GM12878 (cell line): ENCODE data around the gene PCDHB13. TPM values are rescaled to one million over a fixed set of nuclear protein-coding genes. Genes with fewer than 3 reads are reported as not detected.
A peak's percentile ranks its signal among the peaks of the same experiment; 100 is the strongest.

Source experiments
- ATAC-seq: fragments of 200-7000 bp; cut with Tn5 transposase; 3 replicates; pipeline ENCODE4 v1.9.1; 2020; ENCODE audit warnings: mild to moderate bottlenecking, moderate library complexity
- BruUV-seq: library from RNA; stranded (reverse); fragments of 400-500 nt; replicated peaks from 2 replicates; lab custom pipeline; 2021; lab: Mats Ljungman, UMichigan
- CTCF ChIA-PET: fragments of 300-600 bp; sonication (Branson Sonifier 250); formaldehyde crosslinking; extraction: SDS; loops from one replicate; lab custom pipeline; 2021; ENCODE audit warnings: inconsistent platforms; lab: Yijun Ruan, JAX
- POLR2A ChIA-PET: fragments of 350-600 bp; formaldehyde crosslinking; extraction: SDS; loops from one replicate; lab custom pipeline; 2021; ENCODE audit warnings: inconsistent platforms; lab: Charles Lee
- RAD21 ChIA-PET: fragments of 300-600 bp; sonication (Branson Sonifier 250); formaldehyde crosslinking; loops from one replicate; lab custom pipeline; 2023; ENCODE audit warnings: antibody characterized with exemption; ENCODE audit not compliant: unreplicated experiment; lab: Charles Lee
- SMC1A ChIA-PET: fragments of 300-600 bp; sonication (Branson Sonifier 250); formaldehyde crosslinking; loops from one replicate; lab custom pipeline; 2023; ENCODE audit not compliant: unreplicated experiment, uncharacterized antibody; lab: Charles Lee
- DNase-seq: peaks from one replicate; pipeline ENCODE4 v3.0.0-alpha.2; 2011; ENCODE audit warnings: low read depth, low spot score
- FAIRE-seq: peaks from 3 replicates; lab custom pipeline; 2011; peaks lifted over from hg19 to GRCh38; lab: Jason Lieb, UNC
- H2AFZ ChIP-seq: 2 replicates; pipeline ENCODE4 v1.6.0; 2011; ENCODE audit warnings: low read depth, low read length, control low read depth; ENCODE audit not compliant: control insufficient read depth
- H3K27ac ChIP-seq: 2 replicates; pipeline ENCODE4 v1.5.1; 2011; ENCODE audit warnings: control low read depth; ENCODE audit not compliant: control insufficient read depth, insufficient read depth
- H3K27me3 ChIP-seq, 2 experiments: replicated peaks in 1 of 2; 2 replicates each; pipeline versions ENCODE4 v1.6.0 to v1.6.1; 2011; ENCODE audit warnings: low read length in 1 of 2; ENCODE audit not compliant: control insufficient read depth in 2 of 2, insufficient read depth in 2 of 2
- H3K36me3 ChIP-seq, 2 experiments: 2 replicates each; pipeline ENCODE4 v1.5.1; 2011; ENCODE audit warnings: low read length in 1 of 2; ENCODE audit not compliant: control insufficient read depth in 2 of 2, insufficient read depth in 2 of 2
- H3K4me1 ChIP-seq: 2 replicates; pipeline ENCODE4 v1.6.1; 2011; ENCODE audit warnings: mild to moderate bottlenecking, low read length, moderate library complexity, mixed read lengths; ENCODE audit not compliant: control insufficient read depth, insufficient read depth
- H3K4me2 ChIP-seq: 2 replicates; pipeline ENCODE4 v1.6.0; 2011; ENCODE audit warnings: control low read depth; ENCODE audit not compliant: control insufficient read depth, insufficient read depth
- H3K4me3 ChIP-seq: fragments of 200-600 bp; sonication (generic); 2 replicates; pipeline ENCODE4 v1.5.1; 2016
- H3K79me2 ChIP-seq: 2 replicates; pipeline ENCODE4 v1.6.0; 2011; ENCODE audit warnings: low read length; ENCODE audit not compliant: control insufficient read depth, insufficient read depth
- H3K9ac ChIP-seq: 2 replicates; pipeline ENCODE4 v1.8.0; 2011; ENCODE audit warnings: low read length, control low read depth, mixed read lengths; ENCODE audit not compliant: control insufficient read depth, insufficient read depth
- H3K9me3 ChIP-seq: replicated peaks from 3 replicates; pipeline ENCODE4 v1.5.1; 2011; ENCODE audit warnings: mild to moderate bottlenecking, low read length; ENCODE audit not compliant: control insufficient read depth, insufficient read depth
- H4K20me1 ChIP-seq: 2 replicates; pipeline ENCODE4 v1.6.0; 2011; ENCODE audit not compliant: control insufficient read depth, insufficient read depth
- CBX5 ChIP-seq: sonication (generic); IDR thresholded peaks from 2 replicates; pipeline ENCODE4 v1.6.1; 2016; ENCODE audit warnings: low read depth, moderate library complexity, mild to moderate bottlenecking, inconsistent platforms
- E2F4 ChIP-seq: IDR thresholded peaks from 2 replicates; pipeline ENCODE4 v1.6.1; 2012; ENCODE audit warnings: low read depth, low read length, improper control_type of control experiment
- EGR1 ChIP-seq, 2 experiments: IDR thresholded peaks; 1 replicate in 1 of 2; 2 replicates in 1 of 2; pipeline ENCODE4 v1.6.1; 2011 to 2012; ENCODE audit warnings: low read depth in 2 of 2, low read length in 2 of 2, borderline replicate concordance in 1 of 2, mild to moderate bottlenecking in 1 of 2, moderate library complexity in 1 of 2
- FOS ChIP-seq: IDR thresholded peaks from 3 replicates; pipeline ENCODE4 v1.6.1; 2011; ENCODE audit warnings: borderline replicate concordance; ENCODE audit not compliant: insufficient read length; ENCODE audit errors: extremely low read depth
- PAX8 ChIP-seq: fragments of 450-650 bp; IDR thresholded peaks from 2 replicates; pipeline ENCODE4 v1.6.1; 2017; ENCODE audit warnings: mild to moderate bottlenecking, moderate library complexity
- SIN3A ChIP-seq: IDR thresholded peaks from 2 replicates; pipeline ENCODE4 v1.6.1; 2012; ENCODE audit warnings: low read depth, low read length, improper control_type of control experiment
- SRF ChIP-seq, 2 experiments: IDR thresholded peaks; 2 replicates each; pipeline ENCODE4 v1.6.1; 2011; ENCODE audit warnings: low read depth in 2 of 2, low read length in 2 of 2, mild to moderate bottlenecking in 1 of 2, moderate library complexity in 1 of 2
- TARDBP ChIP-seq: IDR thresholded peaks from 2 replicates; pipeline ENCODE4 v1.6.1; 2016; ENCODE audit warnings: borderline replicate concordance
- ZBTB4 ChIP-seq: fragments of 450-650 bp; formaldehyde crosslinking; IDR thresholded peaks from 2 replicates; pipeline ENCODE4 v1.4.0; 2022; ENCODE audit warnings: mild to moderate bottlenecking, moderate library complexity
- ZNF274 ChIP-seq: IDR thresholded peaks from one replicate; pipeline ENCODE4 v1.8.0; 2011; ENCODE audit not compliant: insufficient read length, insufficient read depth
- WGBS: methylation state at CpG from one replicate; pipeline ENCODE4 v1.1.6; 2016; ENCODE audit warnings: low lambda C conversion rate; ENCODE audit not compliant: insufficient replicate concordance, insufficient coverage; ENCODE audit errors: missing lambda C conversion rate; 5-methylcytosine and 5-hydroxymethylcytosine counted together
- in situ Hi-C: fragments of 300-500 bp; cut with MboI; formaldehyde crosslinking; loops from 9 replicates; pipeline ENCODE4 v1.14.3; 2018; ENCODE audit warnings: mixed read lengths
- intact Hi-C: fragments of 100-400 bp; cut with micrococcal nuclease; formaldehyde crosslinking; loops from one replicate; pipeline ENCODE4 v1.14.2; 2022; ENCODE audit not compliant: unreplicated experiment
- polyA plus RNA-seq, 11 experiments: library from polyadenylated mRNA; depleted of rRNA in 4 of 11; unstranded in 6 of 11; stranded (reverse) in 5 of 11; fragments of >200 nt; fragmentation: Nextera tagmentation in 4 of 11; fragmentation: Illumina TruSeq in 1 of 11; extraction: Ambion mirVana in 4 of 11; extraction: Trizol in 1 of 11; gene quantifications; 1 replicate in 1 of 11; 2 replicates in 10 of 11; pipeline versions ENCODE4 v1.2.1 to v1.2.3, GENCODE V29; 2011 to 2016; ENCODE audit warnings: inconsistent platforms in 2 of 11, missing spikeins in 2 of 11, low read depth in 1 of 11
- total RNA-seq, 4 experiments: library from RNA; depleted of rRNA in 3 of 4; stranded (reverse); fragments of >200 nt in 3 of 4; fragmentation: Illumina TruSeq in 1 of 4; extraction: Trizol in 1 of 4; gene quantifications; 2 replicates each; pipeline versions ENCODE4 v1.2.1 to v1.2.3, GENCODE V29; 2013 to 2021

Gene PCDHB13
- total and polyA plus RNA-seq, 10 of the 15 experiments (the other 5 are each of a cell fraction or from before 2014, with no cell fraction given), result 0.01 to 0.03 TPM; not detected in 8

- no peak for ATAC-seq
- in situ Hi-C loops, result no loop called here
- TF ChIP-seq ZNF274 (peak; percentile 53), ZBTB4 (CRISPR knock-in tag) (no peak)
- TF ChIP-seq, all 136 proteins: peak for 1
- ChIA-PET SMC1A (no interaction called here), POLR2A (no interaction called here), CTCF (no interaction called here), RAD21 (no interaction called here)
- Histone ChIP-seq H3K4me2 (no peak overlapping the region), H3K9me3 (peaks cover 4% of the 10 kb centered on the region), H3K27ac (no peak overlapping the region), H2AFZ (no peak overlapping the region), H3K36me3 (no peaks in the 10 kb centered on the region), H3K4me1 (no peaks in the 10 kb centered on the region), H3K4me3 (no peak overlapping the region), H3K9ac (no peak overlapping the region), H3K27me3 (no peaks in the 10 kb centered on the region), H4K20me1 (no peaks in the 10 kb centered on the region), H3K79me2 (no peaks in the 10 kb centered on the region)
- no TSS peak for BruUV-seq
- DNase-seq (no peak), FAIRE-seq (no peak)
- intact Hi-C loops, result no loop called here
These were observed 45.2 kb downstream of the PCDHB13 start for GRCh38 chr5:141258948-141259347.

- FAIRE-seq (no peak), DNase-seq (no peak), ATAC-seq (no peak)
- SMC1A ChIA-PET, result interaction anchor here (1.0 kb wide), 1 partner anchor 13 kb away, joined by 3 read pairs; no protein-coding TSS in a partner anchor
- Histone ChIP-seq H3K27me3 (no peaks in the 10 kb centered on the region), H3K9me3 (peaks cover 4% of the 10 kb centered on the region), H3K4me2 (no peak overlapping the region), H2AFZ (no peak overlapping the region), H3K4me3 (no peak overlapping the region), H3K27ac (no peak overlapping the region), H4K20me1 (no peaks in the 10 kb centered on the region), H3K9ac (no peak overlapping the region), H3K36me3 (no peaks in the 10 kb centered on the region), H3K4me1 (no peaks in the 10 kb centered on the region), H3K79me2 (no peaks in the 10 kb centered on the region)
- CTCF ChIA-PET, result interaction anchor here (1.7 kb wide), 1 partner anchor 59 kb away, joined by 5 read pairs; the partner anchor contains the start of gene TAF7
- POLR2A ChIA-PET, result no interaction called here
- in situ Hi-C loops, result no loop called here
- BruUV-seq, result no TSS peak
- RAD21 ChIA-PET, result no interaction called here
- intact Hi-C loops, result no loop called here
- WGBS, result 17% methylated on average over 5 of the region's 5 CpGs
- TF ChIP-seq PAX8 (no peak), ZNF274 (peak; percentile 85), FOS (no peak), SRF (IDR thresholded peaks at IDR 0.05; ENCODE audit: low read depth in 2 of 2, low read length in 2 of 2) (no peak), E2F4 (no peak), SIN3A (no peak), TARDBP (no peak), EGR1 (IDR thresholded peaks at IDR 0.05; ENCODE audit: borderline replicate concordance in 1 of 2, low read depth in 2 of 2, low read length in 2 of 2) (no peak), CBX5 (peak; percentile 37; the same call in 1 of the 2 replicates)
These were observed 46.9 kb downstream of the PCDHB13 start for GRCh38 chr5:141260458-141261237.
